PC-3 (cell line): Measurements from ENCODE around the gene IFNL4. TPM values are rescaled to one million over a fixed set of nuclear protein-coding genes. Genes with fewer than 3 reads are reported as not detected.

ENCODE experiments used
- ATAC-seq: fragments of 200-7000 bp; cut with Tn5 transposase; 2 replicates; pipeline ENCODE4 v1.9.1; 2020; ENCODE audit warnings: mild to moderate bottlenecking, moderate library complexity
- BruUV-seq: library from RNA; stranded (reverse); fragments of 400-500 nt; replicated peaks from 2 replicates; lab custom pipeline; 2021; lab: Mats Ljungman, UMichigan
- CTCF ChIA-PET: fragments of 300-600 bp; sonication (Branson Sonifier 250); formaldehyde crosslinking; loops from one replicate; lab custom pipeline; 2022; ENCODE audit warnings: antibody characterized with exemption; lab: Charles Lee
- POLR2A ChIA-PET: fragments of 300-600 bp; sonication (Branson Sonifier 250); formaldehyde crosslinking; loops from one replicate; lab custom pipeline; 2022; ENCODE audit warnings: antibody characterized with exemption; ENCODE audit not compliant: unreplicated experiment; lab: Charles Lee
- DNase-seq: peaks from one replicate; pipeline ENCODE4 v3.0.0-alpha.2; 2015
- H2AFZ ChIP-seq: fragments of 300-600 bp; sonication (generic); 2 replicates; pipeline ENCODE4 v1.6.0; 2016; ENCODE audit warnings: antibody characterized with exemption, low read length
- H3F3A ChIP-seq: fragments of 300-600 bp; sonication (generic); one replicate; pipeline ENCODE4 v1.6.0; 2017; ENCODE audit warnings: antibody characterized with exemption, low read length, control low read depth, mild to moderate bottlenecking; ENCODE audit not compliant: unreplicated experiment
- H3K27ac ChIP-seq: fragments of 300-600 bp; sonication (generic); 2 replicates; pipeline ENCODE4 v1.5.1; 2016; ENCODE audit warnings: mild to moderate bottlenecking, low read length
- H3K27me3 ChIP-seq: fragments of 300-600 bp; sonication (generic); 2 replicates; pipeline ENCODE4 v1.6.1; 2016; ENCODE audit warnings: low read length, mixed read lengths
- H3K36me3 ChIP-seq: fragments of 300-600 bp; sonication (generic); 2 replicates; pipeline ENCODE4 v1.6.1; 2016; ENCODE audit warnings: low read depth, mixed run types, low read length, mixed read lengths
- H3K4me1 ChIP-seq: fragments of 300-600 bp; sonication (generic); 2 replicates; pipeline ENCODE4 v1.5.1; 2016; ENCODE audit warnings: low read length; ENCODE audit not compliant: insufficient read depth
- H3K4me2 ChIP-seq: fragments of 300-600 bp; sonication (generic); 2 replicates; pipeline ENCODE4 v1.6.0; 2016; ENCODE audit warnings: low read length
- H3K4me3 ChIP-seq: fragments of 300-600 bp; sonication (generic); 2 replicates; pipeline ENCODE4 v1.5.1; 2016; ENCODE audit warnings: mild to moderate bottlenecking, low read length, mixed read lengths
- H3K79me2 ChIP-seq: fragments of 300-600 bp; sonication (generic); 2 replicates; pipeline ENCODE4 v1.6.1; 2017; ENCODE audit warnings: low read length, mixed read lengths
- H3K9ac ChIP-seq: fragments of 300-600 bp; sonication (generic); 2 replicates; pipeline ENCODE4 v1.6.0; 2016; ENCODE audit warnings: mild to moderate bottlenecking, low read length
- H3K9me2 ChIP-seq: fragments of 300-600 bp; sonication (generic); replicated peaks from 2 replicates; pipeline ENCODE4 v1.6.1; 2016; ENCODE audit warnings: mixed run types, low read length, mixed read lengths
- H3K9me3 ChIP-seq: fragments of 300-600 bp; sonication (generic); 2 replicates; pipeline ENCODE4 v1.6.1; 2016; ENCODE audit warnings: low read length, mixed read lengths
- H4K20me1 ChIP-seq: fragments of 300-600 bp; sonication (generic); 2 replicates; pipeline ENCODE4 v1.6.1; 2016; ENCODE audit warnings: low read length, mixed read lengths
- EZH2 ChIP-seq: fragments of 300-600 bp; sonication (generic); IDR thresholded peaks from one replicate; pipeline ENCODE4 v1.6.1; 2017; ENCODE audit warnings: antibody characterized with exemption, mild to moderate bottlenecking, low read length; ENCODE audit not compliant: unreplicated experiment
- EZH2phosphoT487 ChIP-seq: fragments of 300-600 bp; sonication (generic); IDR thresholded peaks from 2 replicates; pipeline ENCODE4 v1.6.1; 2018; ENCODE audit warnings: mild to moderate bottlenecking, antibody characterized with exemption, low read length, borderline replicate concordance
- intact Hi-C: fragments of 100-400 bp; cut with micrococcal nuclease; formaldehyde crosslinking; loops from 2 replicates; pipeline ENCODE4 v1.9.0; 2023
- total RNA-seq: library from RNA; depleted of rRNA; stranded (reverse); fragments of >200 nt; gene quantifications from 2 replicates; pipeline ENCODE4 v1.2.3, GENCODE V29; 2014
- TF ChIP-seq, protein P1 (sequence below): fragments of 300-600 bp; sonication (generic); conservative IDR thresholded peaks from 2 replicates; pipeline ENCODE4 v1.5.1; 2017; ENCODE audit warnings: antibody characterized with exemption, low read depth, mild to moderate bottlenecking, low read length

The IFNL4 gene
- total RNA-seq, 1 experiment from 2014 or later = not detected

- Histone ChIP-seq H3K9ac (no peak overlapping the region), H3K9me2 (no peaks in the 10 kb centered on the region), H3K27me3 (peaks cover 5% of the 10 kb centered on the region; the same call in 1 of the 2 replicates), H3K36me3 (no peaks in the 10 kb centered on the region), H4K20me1 (no peaks in the 10 kb centered on the region), H3K4me3 (no peak overlapping the region), H2AFZ (no peak overlapping the region), H3K4me1 (no peaks in the 10 kb centered on the region), H3K9me3 (no peaks in the 10 kb centered on the region), H3F3A (no peaks in the 10 kb centered on the region), H3K4me2 (no peak overlapping the region), H3K79me2 (no peaks in the 10 kb centered on the region), H3K27ac (no peak overlapping the region)
- no TSS peak for BruUV-seq
- POLR2A ChIA-PET = no interaction called here
- intact Hi-C loops = no loop called here
- no peak for DNase-seq
- TF ChIP-seq, protein P1, sequence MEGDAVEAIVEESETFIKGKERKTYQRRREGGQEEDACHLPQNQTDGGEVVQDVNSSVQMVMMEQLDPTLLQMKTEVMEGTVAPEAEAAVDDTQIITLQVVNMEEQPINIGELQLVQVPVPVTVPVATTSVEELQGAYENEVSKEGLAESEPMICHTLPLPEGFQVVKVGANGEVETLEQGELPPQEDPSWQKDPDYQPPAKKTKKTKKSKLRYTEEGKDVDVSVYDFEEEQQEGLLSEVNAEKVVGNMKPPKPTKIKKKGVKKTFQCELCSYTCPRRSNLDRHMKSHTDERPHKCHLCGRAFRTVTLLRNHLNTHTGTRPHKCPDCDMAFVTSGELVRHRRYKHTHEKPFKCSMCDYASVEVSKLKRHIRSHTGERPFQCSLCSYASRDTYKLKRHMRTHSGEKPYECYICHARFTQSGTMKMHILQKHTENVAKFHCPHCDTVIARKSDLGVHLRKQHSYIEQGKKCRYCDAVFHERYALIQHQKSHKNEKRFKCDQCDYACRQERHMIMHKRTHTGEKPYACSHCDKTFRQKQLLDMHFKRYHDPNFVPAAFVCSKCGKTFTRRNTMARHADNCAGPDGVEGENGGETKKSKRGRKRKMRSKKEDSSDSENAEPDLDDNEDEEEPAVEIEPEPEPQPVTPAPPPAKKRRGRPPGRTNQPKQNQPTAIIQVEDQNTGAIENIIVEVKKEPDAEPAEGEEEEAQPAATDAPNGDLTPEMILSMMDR = no peak
- TF ChIP-seq EZH2 (no peak), EZH2phosphoT487 (no peak)
- no peak for ATAC-seq
- CTCF ChIA-PET = interaction anchor here (0.7 kb wide), 1 partner anchor 139 kb away, joined by 3 read pairs; no protein-coding TSS in a partner anchor
Observed at GRCh38 chr19:39261704-39262103, 13.0 kb upstream of the IFNL4 start.

DNA sequence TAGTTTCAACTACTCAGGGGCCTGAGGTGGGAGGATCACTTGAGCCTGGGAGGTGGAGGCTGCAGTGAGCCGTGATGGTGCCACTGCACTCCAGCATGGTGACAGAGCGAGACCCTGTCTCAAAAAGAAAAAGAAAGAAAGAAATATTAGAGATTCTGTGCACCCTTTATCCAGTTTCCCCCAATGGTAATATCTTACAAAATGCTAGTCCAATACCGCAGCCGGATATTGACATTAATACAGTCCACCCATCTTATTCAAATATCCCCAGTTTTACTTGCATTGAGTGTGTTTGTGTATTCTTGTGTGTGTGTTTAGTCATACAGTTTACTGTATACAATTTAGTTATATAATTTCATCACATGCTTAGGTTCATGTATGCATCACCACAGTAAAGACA is 8.6 kb upstream of the IFNL4 start:
- ChIA-PET POLR2A (no interaction called here), CTCF (no interaction called here)
- BruUV-seq = no TSS peak
- Histone ChIP-seq H3K27ac (no peak overlapping the region), H3K79me2 (no peaks in the 10 kb centered on the region), H3K36me3 (no peaks in the 10 kb centered on the region), H3K27me3 (peaks cover 5% of the 10 kb centered on the region; the same call in 1 of the 2 replicates), H3K9ac (no peak overlapping the region), H2AFZ (no peak overlapping the region), H3K4me3 (no peak overlapping the region), H3K9me2 (no peaks in the 10 kb centered on the region), H4K20me1 (no peaks in the 10 kb centered on the region), H3K4me2 (no peak overlapping the region), H3F3A (no peaks in the 10 kb centered on the region), H3K9me3 (no peaks in the 10 kb centered on the region), H3K4me1 (no peaks in the 10 kb centered on the region)
- DNase-seq (no peak), ATAC-seq (no peak)
- TF ChIP-seq EZH2 = no peak
- TF ChIP-seq, protein P1 = no peak
- TF ChIP-seq EZH2phosphoT487 = no peak
- intact Hi-C loops = no loop called here

DNA sequence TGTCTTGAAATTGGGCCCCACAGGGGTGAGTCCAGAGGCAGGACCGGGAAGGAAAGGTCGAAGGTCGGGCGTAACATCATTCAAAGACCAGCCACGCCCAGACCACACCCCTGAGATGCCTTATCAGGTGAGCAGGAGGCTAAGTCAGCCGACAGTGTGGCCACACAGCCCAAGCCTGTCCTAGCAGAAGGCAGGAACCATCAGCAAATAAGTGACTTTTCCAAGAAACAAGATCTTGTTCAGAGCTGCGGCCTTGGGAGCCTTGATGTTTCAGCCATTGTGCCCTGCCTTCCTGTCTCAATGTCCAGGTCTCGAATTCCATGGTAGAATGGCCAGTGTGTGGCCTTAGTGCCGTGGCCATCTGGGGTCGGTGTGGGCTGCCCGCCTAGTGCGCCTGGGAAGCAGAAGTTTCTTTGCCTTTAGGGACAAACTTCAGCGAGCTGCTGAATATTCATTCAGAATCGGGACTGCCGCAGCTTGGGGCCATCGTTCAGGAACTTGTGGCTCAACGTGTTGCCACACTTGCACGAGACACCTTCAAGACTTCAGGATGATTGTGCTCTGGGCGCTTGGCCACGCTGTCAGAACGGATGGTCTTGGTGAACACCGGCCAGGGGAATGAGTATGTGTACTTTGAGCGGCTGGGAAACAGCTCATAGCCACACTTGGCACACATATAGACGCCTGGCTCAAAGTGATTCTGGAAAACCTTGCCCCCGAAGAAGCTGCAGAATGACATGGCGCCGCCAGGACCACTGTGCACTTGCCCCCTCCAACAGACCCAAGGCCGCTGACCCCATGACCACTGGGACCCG is 6.1 kb upstream of the IFNL4 start:
- no TSS peak for BruUV-seq
- POLR2A ChIA-PET = no interaction called here

More for the DNA sequence above, 6.1 kb upstream of the IFNL4 start:
- DNase-seq (no peak), ATAC-seq (no peak)
- Histone ChIP-seq H3K79me2 (no peaks in the 10 kb centered on the region), H3K4me1 (no peaks in the 10 kb centered on the region), H3K36me3 (no peaks in the 10 kb centered on the region), H3K9me3 (no peaks in the 10 kb centered on the region), H3K4me3 (no peak overlapping the region), H3K9ac (no peak overlapping the region), H3K4me2 (no peak overlapping the region), H2AFZ (no peak overlapping the region), H4K20me1 (no peaks in the 10 kb centered on the region), H3K9me2 (no peaks in the 10 kb centered on the region), H3K27ac (no peak overlapping the region), H3F3A (no peaks in the 10 kb centered on the region), H3K27me3 (peaks cover 2% of the 10 kb centered on the region; the same call in 1 of the 2 replicates)
- TF ChIP-seq EZH2 = no peak
- CTCF ChIA-PET = no interaction called here
- intact Hi-C loops = no loop called here
